ENCODE results near the gene SRSF3. TPM values are rescaled to one million over a fixed set of nuclear protein-coding genes. Genes with fewer than 3 reads are reported as not detected.

Gene SRSF3
- total RNA-seq, 1 experiment from 2014 or later, result 954 TPM

GRCh38 chr6:36622901-36623546 lies 28.9 kb downstream of the SRSF3 start:
- Mint-ChIP-seq H3K4me3 (no peak overlapping the region), H3K9me3 (no peaks in the 10 kb centered on the region; a peak in 1 of 5 replicates), H3K27ac (no peak overlapping the region; a peak in 1 of 7 replicates), H3K36me3 (ENCODE audit: insufficient read depth in 1 of 3, low read depth in 3 of 3) (no peaks in the 10 kb centered on the region), H3K4me1 (peaks cover 12 to 17% of the 10 kb centered on the region in 2 experiments), H3K27me3 (ENCODE audit: low read depth) (peaks cover 3% of the 10 kb centered on the region)
- Histone ChIP-seq H3K4me2 (ENCODE audit: insufficient read depth, insufficient read length, low read length) (no peak overlapping the region), H3K9ac (ENCODE audit: extremely low read depth, insufficient read length, low read length) (no peak overlapping the region), H3K27me3 (ENCODE audit: insufficient read depth, low read length) (no peaks in the 10 kb centered on the region), H3T11ph (ENCODE audit: low read length) (no peak overlapping the region), H3K23ac (ENCODE audit: insufficient read length, low read depth, low read length) (no peak overlapping the region), H2AK5ac (ENCODE audit: insufficient read length, low read length) (no peak overlapping the region), H3K18ac (ENCODE audit: insufficient read length, low read depth, low read length) (no peak overlapping the region), H2BK12ac (ENCODE audit: insufficient read length, low read depth, low read length) (no peak overlapping the region), H2BK120ac (ENCODE audit: low read depth, low read length, poor library complexity, severe bottlenecking) (no peak overlapping the region), H3K4ac (ENCODE audit: low read depth, low read length) (no peak overlapping the region), H3K14ac (ENCODE audit: insufficient read depth, low read length) (no peak overlapping the region), H4K20me1 (ENCODE audit: control insufficient read depth, insufficient read depth, insufficient read length) (no peaks in the 10 kb centered on the region), H2AFZ (ENCODE audit: low read length) (no peak overlapping the region), H2BK20ac (ENCODE audit: low read depth, low read length, poor library complexity, severe bottlenecking) (no peak overlapping the region), H2BK5ac (ENCODE audit: insufficient read length, low read length) (no peak overlapping the region), H2BK15ac (ENCODE audit: low read depth, low read length) (no peak overlapping the region), H4K8ac (replicated peaks; ENCODE audit: insufficient read length, low read depth, low read length) (no peak overlapping the region), H3K27ac (ENCODE audit: insufficient read length, low read depth, low read length) (no peak overlapping the region), H4K91ac (ENCODE audit: insufficient read length, low read depth, low read length) (no peak overlapping the region), H3K23me2 (ENCODE audit: insufficient read length, low read depth, low read length, poor library complexity, severe bottlenecking) (no peaks in the 10 kb centered on the region), H3K4me1 (ENCODE audit: insufficient read depth, low read length) (no peaks in the 10 kb centered on the region), H3K79me1 (ENCODE audit: insufficient read depth, low read depth, low read length, poor library complexity, severe bottlenecking) (no peaks in the 10 kb centered on the region), H3K56ac (ENCODE audit: insufficient read length, low read depth, low read length) (no peak overlapping the region), H3K9me3 (ENCODE audit: control insufficient read depth, low read depth, low read length) (no peaks in the 10 kb centered on the region), H4K5ac (ENCODE audit: insufficient read length, low read depth, low read length) (no peak overlapping the region), H3K79me2 (ENCODE audit: insufficient read depth, low read length) (no peaks in the 10 kb centered on the region)
- TF ChIP-seq, protein P1, sequence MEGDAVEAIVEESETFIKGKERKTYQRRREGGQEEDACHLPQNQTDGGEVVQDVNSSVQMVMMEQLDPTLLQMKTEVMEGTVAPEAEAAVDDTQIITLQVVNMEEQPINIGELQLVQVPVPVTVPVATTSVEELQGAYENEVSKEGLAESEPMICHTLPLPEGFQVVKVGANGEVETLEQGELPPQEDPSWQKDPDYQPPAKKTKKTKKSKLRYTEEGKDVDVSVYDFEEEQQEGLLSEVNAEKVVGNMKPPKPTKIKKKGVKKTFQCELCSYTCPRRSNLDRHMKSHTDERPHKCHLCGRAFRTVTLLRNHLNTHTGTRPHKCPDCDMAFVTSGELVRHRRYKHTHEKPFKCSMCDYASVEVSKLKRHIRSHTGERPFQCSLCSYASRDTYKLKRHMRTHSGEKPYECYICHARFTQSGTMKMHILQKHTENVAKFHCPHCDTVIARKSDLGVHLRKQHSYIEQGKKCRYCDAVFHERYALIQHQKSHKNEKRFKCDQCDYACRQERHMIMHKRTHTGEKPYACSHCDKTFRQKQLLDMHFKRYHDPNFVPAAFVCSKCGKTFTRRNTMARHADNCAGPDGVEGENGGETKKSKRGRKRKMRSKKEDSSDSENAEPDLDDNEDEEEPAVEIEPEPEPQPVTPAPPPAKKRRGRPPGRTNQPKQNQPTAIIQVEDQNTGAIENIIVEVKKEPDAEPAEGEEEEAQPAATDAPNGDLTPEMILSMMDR (conservative IDR thresholded peaks at IDR 0.05), result no peak
- WGBS (ENCODE audit: extremely low coverage, insufficient read length, low lambda C conversion rate), result no CpG with 5 or more reads among the region's 4 CpGs
- DNase-seq, result no peak
